Loucy (cell line): ENCODE results near the gene RNF7.

Source experiments
- EZH2phosphoT487 ChIP-seq: fragments of 200-600 bp; IDR thresholded peaks from 2 replicates; pipeline ENCODE4 v1.6.1; 2018; ENCODE audit warnings: antibody characterized with exemption, mild to moderate bottlenecking, moderate library complexity, borderline replicate concordance
- TF ChIP-seq, protein P1 (sequence below): fragments of 200-600 bp; sonication (generic); conservative IDR thresholded peaks from 2 replicates; pipeline ENCODE4 v1.5.1; 2014; ENCODE audit warnings: mild to moderate bottlenecking, antibody characterized with exemption, low read length

DNA sequence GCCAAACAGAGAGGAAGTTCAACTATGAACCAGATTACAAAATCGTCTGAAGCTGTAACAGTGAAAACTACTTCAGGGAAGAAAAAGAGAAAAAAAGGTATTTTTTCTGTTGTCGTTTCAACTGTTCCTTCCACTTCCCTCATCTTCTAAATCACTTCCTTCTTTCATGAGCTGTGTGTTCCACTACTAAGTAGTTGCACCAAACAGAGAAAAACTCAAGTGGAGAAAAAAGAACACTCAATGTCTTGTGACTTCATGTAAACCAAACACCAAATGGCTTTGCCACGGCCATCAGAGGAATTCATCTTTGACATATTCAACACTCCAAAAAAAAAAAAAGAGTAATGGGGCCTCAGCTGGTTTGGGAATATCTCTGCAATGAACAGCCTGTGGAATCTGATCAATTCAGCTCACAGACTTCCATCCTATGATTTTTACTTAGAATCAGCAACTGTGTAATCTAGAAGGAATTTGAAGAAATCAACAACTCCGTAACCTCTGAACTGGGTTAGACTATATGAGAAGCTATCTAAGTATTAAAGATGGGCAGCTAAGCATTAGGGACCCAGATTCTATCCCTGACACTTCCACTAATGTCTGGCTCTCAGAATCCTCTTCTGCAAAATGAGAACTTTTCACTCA, 47.5 kb upstream of the RNF7 start:
- TF ChIP-seq, protein P1, sequence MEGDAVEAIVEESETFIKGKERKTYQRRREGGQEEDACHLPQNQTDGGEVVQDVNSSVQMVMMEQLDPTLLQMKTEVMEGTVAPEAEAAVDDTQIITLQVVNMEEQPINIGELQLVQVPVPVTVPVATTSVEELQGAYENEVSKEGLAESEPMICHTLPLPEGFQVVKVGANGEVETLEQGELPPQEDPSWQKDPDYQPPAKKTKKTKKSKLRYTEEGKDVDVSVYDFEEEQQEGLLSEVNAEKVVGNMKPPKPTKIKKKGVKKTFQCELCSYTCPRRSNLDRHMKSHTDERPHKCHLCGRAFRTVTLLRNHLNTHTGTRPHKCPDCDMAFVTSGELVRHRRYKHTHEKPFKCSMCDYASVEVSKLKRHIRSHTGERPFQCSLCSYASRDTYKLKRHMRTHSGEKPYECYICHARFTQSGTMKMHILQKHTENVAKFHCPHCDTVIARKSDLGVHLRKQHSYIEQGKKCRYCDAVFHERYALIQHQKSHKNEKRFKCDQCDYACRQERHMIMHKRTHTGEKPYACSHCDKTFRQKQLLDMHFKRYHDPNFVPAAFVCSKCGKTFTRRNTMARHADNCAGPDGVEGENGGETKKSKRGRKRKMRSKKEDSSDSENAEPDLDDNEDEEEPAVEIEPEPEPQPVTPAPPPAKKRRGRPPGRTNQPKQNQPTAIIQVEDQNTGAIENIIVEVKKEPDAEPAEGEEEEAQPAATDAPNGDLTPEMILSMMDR = no peak
- no peak for TF ChIP-seq EZH2phosphoT487
